Measurements from ENCODE around the gene NLRP6.
"Not testable (repeated sequence)": the region's sequence is repeated elsewhere in the genome, so short reads cannot be mapped to it uniquely, and the experiment has no call there.

Gene NLRP6

GRCh38 chr11:282171-282570 is 4.0 kb downstream of the NLRP6 start:
- DNase-seq (ENCODE audit: low spot score) = no peak

- no peak for DNase-seq (ENCODE audit: low spot score)
Observed at GRCh38 chr11:282630-283360, 4.6 kb downstream of the NLRP6 start.

- DNase-seq (ENCODE audit: low spot score) = no peak
Observed at GRCh38 chr11:283405-284104, 5.3 kb downstream of the NLRP6 start.

- DNase-seq (ENCODE audit: low spot score) = no peak
Observed at GRCh38 chr11:284105-285020, 6.2 kb downstream of the NLRP6 start.

GRCh38 chr11:285021-285893 is 7.0 kb downstream of the NLRP6 start:
- DNase-seq (ENCODE audit: low spot score) = no peak

GRCh38 chr11:285894-286220 is 7.7 kb downstream of the NLRP6 start:
- DNase-seq (ENCODE audit: low spot score) = no peak

- not testable (repeated sequence) for DNase-seq (ENCODE audit: low spot score)
Observed at GRCh38 chr11:286977-287820, 9.0 kb downstream of the NLRP6 start.

- DNase-seq (ENCODE audit: low spot score) = no peak
Observed at GRCh38 chr11:287821-288477, 9.7 kb downstream of the NLRP6 start.

- peak; percentile 76 for DNase-seq (ENCODE audit: low spot score)
Observed at GRCh38 chr11:288478-289397, 10.5 kb downstream of the NLRP6 start, which contains the start of gene PGGHG. PGGHG (plus strand) TSS chr11:289126; CDS start chr11:289817, 691 bp downstream.

GRCh38 chr11:289398-289711 is 11.1 kb downstream of the NLRP6 start:
- DNase-seq (ENCODE audit: low spot score) = no peak

- DNase-seq (ENCODE audit: low spot score) = no peak
Observed at GRCh38 chr11:289712-290620, 11.8 kb downstream of the NLRP6 start.

GRCh38 chr11:290621-291231 is 12.5 kb downstream of the NLRP6 start:
- no peak for DNase-seq (ENCODE audit: low spot score)

GRCh38 chr11:291281-292210 is 13.3 kb downstream of the NLRP6 start:
- no peak for DNase-seq (ENCODE audit: low spot score)

GRCh38 chr11:292211-293121 is 14.3 kb downstream of the NLRP6 start:
- DNase-seq (ENCODE audit: low spot score) = no peak

- no peak for DNase-seq (ENCODE audit: low spot score)
Observed at GRCh38 chr11:293271-293851, 15.2 kb downstream of the NLRP6 start.

Data from germinal center (tissue), 1 donor.